LNCAP (cell line): ENCODE results near the gene CDK11B.

Experiments used
- TF ChIP-seq, protein P1 (sequence below): fragments of 450-650 bp; IDR thresholded peaks from 2 replicates; pipeline ENCODE4 v1.5.1; 2017; ENCODE audit warnings: mild to moderate bottlenecking

CDK11B gene

DNA sequence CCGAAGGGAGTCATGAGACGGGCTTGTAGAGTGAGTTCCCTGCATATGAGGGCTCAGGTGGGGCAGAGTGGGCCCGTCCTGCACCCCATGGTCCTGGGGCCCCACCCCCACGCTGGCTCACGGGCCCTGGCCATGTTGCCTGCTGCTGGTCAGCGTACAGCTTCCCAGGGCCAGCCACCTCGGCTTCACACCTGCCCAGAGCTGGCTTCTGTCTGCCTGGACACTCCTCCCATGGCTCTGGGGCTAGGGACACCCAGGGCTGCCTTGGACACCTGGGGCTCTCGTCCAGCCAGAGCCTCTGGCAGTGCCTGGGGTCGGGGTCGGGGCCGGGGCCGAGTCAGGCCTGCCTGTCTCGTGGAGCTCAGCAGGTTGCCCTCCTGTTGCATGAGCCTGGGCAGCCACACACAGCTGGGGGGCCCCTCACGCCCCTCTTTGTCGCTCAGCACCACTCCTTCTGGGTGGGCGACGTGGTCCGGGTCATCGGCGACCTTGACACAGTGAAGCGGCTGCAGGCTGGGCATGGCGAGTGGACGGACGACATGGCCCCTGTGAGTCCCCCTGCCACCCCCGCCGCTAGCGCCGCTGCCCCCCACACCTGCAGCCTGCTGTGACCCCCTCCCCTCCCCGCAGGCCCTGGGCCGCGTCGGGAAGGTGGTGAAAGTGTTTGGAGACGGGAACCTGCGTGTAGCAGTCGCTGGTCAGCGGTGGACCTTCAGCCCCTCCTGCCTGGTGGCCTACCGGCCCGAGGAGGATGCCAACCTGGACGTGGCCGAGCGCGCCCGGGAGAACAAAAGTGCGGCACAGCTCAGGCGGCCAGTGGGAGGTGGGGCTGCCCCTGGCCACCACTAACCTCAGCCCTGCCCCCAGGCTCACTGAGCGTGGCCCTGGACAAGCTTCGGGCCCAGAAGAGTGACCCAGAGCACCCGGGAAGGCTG, 32.3 kb downstream of the CDK11B start:
- TF ChIP-seq, protein P1, sequence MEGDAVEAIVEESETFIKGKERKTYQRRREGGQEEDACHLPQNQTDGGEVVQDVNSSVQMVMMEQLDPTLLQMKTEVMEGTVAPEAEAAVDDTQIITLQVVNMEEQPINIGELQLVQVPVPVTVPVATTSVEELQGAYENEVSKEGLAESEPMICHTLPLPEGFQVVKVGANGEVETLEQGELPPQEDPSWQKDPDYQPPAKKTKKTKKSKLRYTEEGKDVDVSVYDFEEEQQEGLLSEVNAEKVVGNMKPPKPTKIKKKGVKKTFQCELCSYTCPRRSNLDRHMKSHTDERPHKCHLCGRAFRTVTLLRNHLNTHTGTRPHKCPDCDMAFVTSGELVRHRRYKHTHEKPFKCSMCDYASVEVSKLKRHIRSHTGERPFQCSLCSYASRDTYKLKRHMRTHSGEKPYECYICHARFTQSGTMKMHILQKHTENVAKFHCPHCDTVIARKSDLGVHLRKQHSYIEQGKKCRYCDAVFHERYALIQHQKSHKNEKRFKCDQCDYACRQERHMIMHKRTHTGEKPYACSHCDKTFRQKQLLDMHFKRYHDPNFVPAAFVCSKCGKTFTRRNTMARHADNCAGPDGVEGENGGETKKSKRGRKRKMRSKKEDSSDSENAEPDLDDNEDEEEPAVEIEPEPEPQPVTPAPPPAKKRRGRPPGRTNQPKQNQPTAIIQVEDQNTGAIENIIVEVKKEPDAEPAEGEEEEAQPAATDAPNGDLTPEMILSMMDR = no peak

DNA sequence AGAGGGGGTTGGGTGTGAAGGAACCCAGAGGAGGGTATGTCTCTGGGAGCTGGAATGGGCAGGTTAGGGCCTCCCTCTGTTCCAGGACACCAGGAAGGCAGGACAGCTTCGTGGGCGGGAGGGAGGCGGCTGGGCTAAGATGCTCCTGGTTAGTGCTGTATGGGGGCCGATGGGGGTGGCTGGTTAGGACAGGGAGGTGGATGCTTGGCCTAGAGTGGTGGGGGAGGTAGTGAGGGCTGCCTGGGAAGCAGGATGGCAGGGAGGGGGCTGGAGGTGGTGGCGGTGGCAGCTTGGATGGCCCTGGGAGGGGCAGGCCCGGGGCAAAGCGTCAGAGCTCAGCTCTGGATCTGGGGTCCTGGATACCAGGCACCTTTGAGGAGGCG, 33.0 kb downstream of the CDK11B start:
- TF ChIP-seq, protein P1 = no peak

DNA sequence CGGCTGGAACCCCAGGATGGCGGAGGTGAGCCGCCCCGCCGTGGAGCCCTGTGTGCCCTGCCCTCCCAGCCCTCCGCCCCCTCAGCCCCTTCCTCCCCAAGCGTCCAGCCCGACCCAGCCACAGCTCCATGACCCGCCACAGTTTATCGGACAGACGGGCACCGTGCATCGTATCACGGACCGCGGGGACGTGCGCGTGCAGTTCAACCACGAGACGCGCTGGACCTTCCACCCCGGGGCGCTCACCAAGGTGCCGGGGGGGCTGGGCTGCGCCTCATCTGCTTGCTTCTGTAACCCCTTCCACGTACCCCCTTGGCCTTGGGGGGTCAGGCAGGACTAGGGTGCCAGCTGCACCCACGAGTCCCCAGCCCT, 33.4 kb downstream of the CDK11B start:
- TF ChIP-seq, protein P1 = no peak

DNA sequence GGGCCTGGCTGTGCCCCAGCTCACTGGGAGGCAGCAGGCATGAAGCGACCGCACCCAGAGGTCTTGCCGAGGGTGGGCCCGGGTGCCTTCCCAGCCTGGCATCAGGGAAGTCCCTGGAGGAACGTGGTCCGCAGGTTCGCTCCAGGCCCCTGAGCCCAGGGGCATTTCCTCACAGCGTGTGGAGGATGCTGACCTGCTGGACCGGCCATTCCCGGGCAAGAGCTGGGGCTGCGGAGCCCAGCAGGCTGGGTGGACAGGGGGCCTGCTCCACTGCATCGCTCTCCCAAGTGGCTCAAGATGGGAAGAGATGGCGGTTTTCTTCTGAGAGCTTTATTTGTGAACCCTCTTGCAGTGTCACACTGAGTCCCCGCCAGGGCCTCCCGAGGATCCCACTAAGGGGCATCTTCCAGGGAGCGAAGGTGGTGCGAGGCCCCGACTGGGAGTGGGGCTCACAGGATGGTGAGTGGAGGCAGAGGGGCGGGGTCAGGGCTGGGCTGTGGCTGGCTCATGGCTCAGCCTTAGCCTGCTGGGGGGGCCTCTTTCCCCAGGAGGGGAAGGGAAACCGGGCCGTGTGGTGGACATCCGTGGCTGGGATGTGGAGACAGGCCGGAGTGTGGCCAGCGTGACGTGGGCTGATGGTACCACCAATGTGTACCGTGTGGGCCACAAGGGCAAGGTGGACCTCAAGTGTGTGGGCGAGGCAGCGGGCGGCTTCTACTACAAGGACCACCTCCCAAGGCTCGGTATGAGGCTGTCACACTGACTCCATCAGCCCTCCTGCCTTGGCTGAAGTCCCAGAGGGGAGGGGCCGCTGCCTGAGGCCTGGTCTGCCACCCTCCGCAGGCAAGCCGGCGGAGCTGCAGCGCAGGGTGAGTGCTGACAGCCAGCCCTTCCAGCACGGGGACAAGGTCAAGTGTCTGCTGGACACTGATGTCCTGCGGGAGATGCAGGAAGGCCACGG, 34.1 kb downstream of the CDK11B start:
- TF ChIP-seq, protein P1 = no peak

DNA sequence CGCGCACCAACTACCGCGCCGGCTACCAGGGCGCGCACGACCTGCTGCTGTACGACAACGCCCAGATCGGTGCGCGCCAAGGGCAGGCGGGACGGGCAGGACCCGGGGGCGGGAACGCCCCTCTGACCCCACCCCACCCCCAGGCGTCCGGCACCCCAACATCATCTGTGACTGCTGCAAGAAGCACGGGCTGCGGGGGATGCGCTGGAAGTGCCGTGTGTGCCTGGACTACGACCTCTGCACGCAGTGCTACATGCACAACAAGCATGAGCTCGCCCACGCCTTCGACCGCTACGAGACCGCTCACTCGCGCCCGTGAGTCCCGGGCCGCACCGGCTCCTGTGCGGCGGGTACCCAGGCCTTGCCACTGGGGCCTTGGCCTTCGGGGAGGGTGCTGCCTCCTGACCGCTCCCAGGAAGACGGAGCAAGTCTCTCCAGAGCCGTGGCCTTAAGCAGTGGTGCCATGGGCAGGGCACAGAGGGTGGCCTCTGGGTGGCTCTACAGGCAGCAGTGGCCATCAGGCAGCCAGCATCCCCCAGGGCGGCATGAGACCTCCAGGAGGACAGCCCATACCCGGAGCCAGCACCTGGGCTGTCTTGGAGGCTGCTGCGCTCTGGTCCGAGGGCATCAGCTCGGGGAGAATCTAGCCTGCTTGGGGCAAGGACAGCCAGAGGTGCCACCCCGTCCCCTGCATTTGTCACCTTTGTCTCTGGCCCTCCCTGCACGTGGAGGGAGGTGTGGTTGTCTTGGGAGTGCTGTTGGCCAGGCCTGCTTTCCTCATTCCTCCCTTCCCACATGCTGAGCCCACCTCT, 35.0 kb downstream of the CDK11B start:
- TF ChIP-seq, protein P1 = no peak

DNA sequence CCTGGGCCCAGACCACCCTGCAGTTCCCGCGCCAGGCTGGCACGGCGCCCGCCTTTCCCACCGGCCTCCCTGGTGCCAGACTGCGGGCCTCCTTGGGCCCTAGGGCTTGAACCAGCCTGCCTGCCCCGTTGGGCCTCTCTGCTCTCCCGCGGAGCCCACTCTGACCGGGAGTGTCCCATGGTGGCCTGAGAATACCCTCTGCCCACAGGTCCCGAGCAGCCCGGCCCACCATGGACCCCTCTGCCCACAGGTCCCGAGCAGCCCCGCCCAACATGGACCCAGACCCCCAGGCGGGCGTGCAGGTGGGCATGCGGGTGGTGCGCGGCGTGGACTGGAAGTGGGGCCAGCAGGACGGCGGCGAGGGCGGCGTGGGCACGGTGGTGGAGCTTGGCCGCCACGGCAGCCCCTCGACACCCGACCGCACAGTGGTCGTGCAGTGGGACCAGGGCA, 35.6 kb downstream of the CDK11B start:
- TF ChIP-seq, protein P1 = no peak

DNA sequence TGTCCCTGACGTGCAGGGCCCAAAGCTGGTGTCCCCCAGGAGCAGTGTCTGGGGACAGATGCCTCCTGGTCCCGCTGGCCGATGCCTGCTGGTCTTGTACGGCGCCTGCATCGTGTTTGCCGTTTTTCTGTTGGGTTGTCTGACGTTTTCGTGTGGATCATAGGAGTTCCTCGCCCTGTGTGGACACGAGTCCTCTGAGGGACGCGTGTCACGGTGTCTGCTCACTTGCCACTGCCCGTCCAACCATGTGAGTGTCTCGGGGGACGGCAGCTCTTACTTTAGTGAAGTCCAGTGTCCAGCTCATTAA, 36.1 kb downstream of the CDK11B start:
- TF ChIP-seq, protein P1 = no peak
